Measurements from ENCODE around the gene ANKS1B. TPM values are rescaled to one million over a fixed set of nuclear protein-coding genes. Genes with fewer than 3 reads are reported as not detected.

ANKS1B gene
- total RNA-seq, 1 donor from 2014 or later = 0.86 TPM

- intact Hi-C loops (cut with micrococcal nuclease) = no loop called here
These were observed 955.0 kb downstream of the ANKS1B start for GRCh38 chr12:99029511-99030271.

GRCh38 chr12:99027461-99027860, 957.3 kb downstream of the ANKS1B start:
- intact Hi-C loops (cut with micrococcal nuclease) = no loop called here

- intact Hi-C loops (cut with micrococcal nuclease) = no loop called here
These were observed 957.7 kb downstream of the ANKS1B start for GRCh38 chr12:99027055-99027393.

- intact Hi-C loops (cut with micrococcal nuclease) = no loop called here
These were observed 958.2 kb downstream of the ANKS1B start for GRCh38 chr12:99026332-99027054.

- intact Hi-C loops (cut with micrococcal nuclease) = no loop called here
These were observed 959.9 kb downstream of the ANKS1B start for GRCh38 chr12:99024870-99025269.

GRCh38 chr12:99024191-99024590, 960.5 kb downstream of the ANKS1B start:
- intact Hi-C loops (cut with micrococcal nuclease) = no loop called here

- intact Hi-C loops (cut with micrococcal nuclease) = no loop called here
These were observed 963.9 kb downstream of the ANKS1B start for GRCh38 chr12:99020871-99021270.

- intact Hi-C loops (cut with micrococcal nuclease) = no loop called here
These were observed 964.9 kb downstream of the ANKS1B start for GRCh38 chr12:99019798-99020197.

- intact Hi-C loops (cut with micrococcal nuclease) = no loop called here
These were observed 966.8 kb downstream of the ANKS1B start for GRCh38 chr12:99017971-99018370.

- intact Hi-C loops (cut with micrococcal nuclease) = no loop called here
These were observed 975.0 kb downstream of the ANKS1B start for GRCh38 chr12:99009654-99010296.

GRCh38 chr12:99005601-99006000, 979.1 kb downstream of the ANKS1B start:
- intact Hi-C loops (cut with micrococcal nuclease) = no loop called here

GRCh38 chr12:99004799-99005466, 979.8 kb downstream of the ANKS1B start:
- intact Hi-C loops (cut with micrococcal nuclease) = no loop called here

GRCh38 chr12:99002731-99003130, 982.0 kb downstream of the ANKS1B start:
- intact Hi-C loops (cut with micrococcal nuclease) = no loop called here

- intact Hi-C loops (cut with micrococcal nuclease) = no loop called here
These were observed 982.6 kb downstream of the ANKS1B start for GRCh38 chr12:99002156-99002555.

GRCh38 chr12:98999559-98999958, 985.2 kb downstream of the ANKS1B start:
- intact Hi-C loops (cut with micrococcal nuclease) = loop anchor here (2.0 to 10.0 kb wide), 3 partner anchors 275 to 575 kb away; no protein-coding TSS in a partner anchor

- intact Hi-C loops (cut with micrococcal nuclease) = loop anchor here (1.0 to 10.0 kb wide), 4 partner anchors 274 to 574 kb away; no protein-coding TSS in a partner anchor
These were observed 985.9 kb downstream of the ANKS1B start for GRCh38 chr12:98998697-98999299.

GRCh38 chr12:98997899-98998298, 986.8 kb downstream of the ANKS1B start:
- intact Hi-C loops (cut with micrococcal nuclease) = loop anchor here (1.0 to 10.0 kb wide), 4 partner anchors 273 to 573 kb away; no protein-coding TSS in a partner anchor

GRCh38 chr12:98990648-98991047, 994.1 kb downstream of the ANKS1B start:
- intact Hi-C loops (cut with micrococcal nuclease) = loop anchor here (10.0 kb wide), 2 partner anchors 266 to 566 kb away; no protein-coding TSS in a partner anchor

GRCh38 chr12:98985156-98985555, 999.6 kb downstream of the ANKS1B start:
- intact Hi-C loops (cut with micrococcal nuclease) = no loop called here

- intact Hi-C loops (cut with micrococcal nuclease) = no loop called here
These were observed 1001.1 kb downstream of the ANKS1B start for GRCh38 chr12:98983647-98984046.

GRCh38 chr12:98980508-98980907, 1004.2 kb downstream of the ANKS1B start:
- intact Hi-C loops (cut with micrococcal nuclease) = no loop called here

Measured in T-helper 2 cell treated with Interferon-gamma antibody and Interleukin-4, amounts not matched to agents 100 ng/mL and 5 ng/mL, for 36 hours (primary cell).